CD4-positive, CD25-positive, alpha-beta regulatory T cell (primary cell): ENCODE measurements around the gene DYSF. TPM values are rescaled to one million over a fixed set of nuclear protein-coding genes. Genes with fewer than 3 reads are reported as not detected.

ENCODE experiments used
- ATAC-seq, 2 donors: fragments of 150-1000 bp; cut with Tn5 transposase; one replicate each; pipeline ENCODE4 v1.10.0; 2021; ENCODE audit warnings: low read depth in 2 of 2, moderate number of reproducible peaks in 2 of 2, moderate library complexity in 1 of 2
- DNase-seq, 3 donors: peaks; one replicate each; pipeline versions ENCODE4 v3.0.0 to v3.0.0-alpha.2; 2012 to 2022; ENCODE audit warnings: mixed read lengths in 1 of 3
- H3K27ac ChIP-seq: one replicate; pipeline ENCODE4 v1.7.0; 2013; ENCODE audit warnings: mild to moderate bottlenecking, low read length; ENCODE audit not compliant: insufficient read depth, poor library complexity, severe bottlenecking
- H3K27me3 ChIP-seq: one replicate; pipeline ENCODE4 v1.7.0; 2013; ENCODE audit warnings: low read length; ENCODE audit not compliant: control insufficient read depth, insufficient read depth
- H3K36me3 ChIP-seq: one replicate; pipeline ENCODE4 v1.7.0; 2013; ENCODE audit warnings: mild to moderate bottlenecking, low read length, moderate library complexity; ENCODE audit not compliant: control insufficient read depth, insufficient read depth
- H3K4me1 ChIP-seq: 2 replicates; pipeline ENCODE4 v1.7.0; 2013; ENCODE audit warnings: mild to moderate bottlenecking, low read length; ENCODE audit not compliant: insufficient read depth, control insufficient read depth, poor library complexity, severe bottlenecking
- H3K4me3 ChIP-seq: one replicate; pipeline ENCODE4 v1.7.0; 2013; ENCODE audit warnings: low read depth, mild to moderate bottlenecking, low read length, moderate library complexity
- H3K9me3 ChIP-seq, 2 experiments: 1 replicate in 1 of 2; 2 replicates in 1 of 2; pipeline ENCODE4 v1.7.0; 2013; ENCODE audit warnings: low read length in 2 of 2, mild to moderate bottlenecking in 1 of 2, moderate library complexity in 1 of 2; ENCODE audit not compliant: control insufficient read depth in 2 of 2
- H3K27ac Mint-ChIP-seq, 3 donors: one replicate each; pipeline ENCODE4 v1.8.0; 2020 to 2022; ENCODE audit warnings: mild to moderate bottlenecking in 3 of 3, mixed read lengths in 3 of 3, moderate library complexity in 2 of 3
- H3K27me3 Mint-ChIP-seq: one replicate; pipeline ENCODE4 v1.8.0; 2022; ENCODE audit warnings: mild to moderate bottlenecking, mixed read lengths
- H3K36me3 Mint-ChIP-seq: one replicate; pipeline ENCODE4 v1.8.0; 2020; ENCODE audit warnings: mixed read lengths
- H3K4me1 Mint-ChIP-seq, 4 donors: one replicate each; pipeline ENCODE4 v1.8.0; 2020 to 2022; ENCODE audit warnings: mixed read lengths in 4 of 4, mild to moderate bottlenecking in 1 of 4
- H3K4me3 Mint-ChIP-seq, 4 donors: one replicate each; pipeline ENCODE4 v1.8.0; 2020 to 2022; ENCODE audit warnings: mild to moderate bottlenecking in 4 of 4, mixed read lengths in 4 of 4, moderate library complexity in 3 of 4
- H3K9me3 Mint-ChIP-seq, 7 donors: one replicate each; pipeline ENCODE4 v1.8.0; 2020 to 2022; ENCODE audit warnings: mixed read lengths in 7 of 7, mild to moderate bottlenecking in 3 of 7, moderate library complexity in 2 of 7
- polyA plus RNA-seq, 4 donors: library from polyadenylated mRNA; unstranded; fragments of 300-500 nt; fragmentation: Illumina TruSeq; gene quantifications; one replicate each; pipeline ENCODE4 v1.2.3, GENCODE V29; 2021
- total RNA-seq: library from RNA; stranded (reverse); gene quantifications from one replicate; pipeline ENCODE4 v1.2.3, GENCODE V29; 2022

Gene DYSF
- total and polyA plus RNA-seq, 5 donors from 2014 or later, result 0.10 to 0.13 TPM; not detected in 3

- ATAC-seq (no peak), DNase-seq (no peak)
- H3K4me3 Mint-ChIP-seq, result no peak overlapping the region
Measured at GRCh38 chr2:71499691-71500090, 46.3 kb downstream of the DYSF start.

DNA sequence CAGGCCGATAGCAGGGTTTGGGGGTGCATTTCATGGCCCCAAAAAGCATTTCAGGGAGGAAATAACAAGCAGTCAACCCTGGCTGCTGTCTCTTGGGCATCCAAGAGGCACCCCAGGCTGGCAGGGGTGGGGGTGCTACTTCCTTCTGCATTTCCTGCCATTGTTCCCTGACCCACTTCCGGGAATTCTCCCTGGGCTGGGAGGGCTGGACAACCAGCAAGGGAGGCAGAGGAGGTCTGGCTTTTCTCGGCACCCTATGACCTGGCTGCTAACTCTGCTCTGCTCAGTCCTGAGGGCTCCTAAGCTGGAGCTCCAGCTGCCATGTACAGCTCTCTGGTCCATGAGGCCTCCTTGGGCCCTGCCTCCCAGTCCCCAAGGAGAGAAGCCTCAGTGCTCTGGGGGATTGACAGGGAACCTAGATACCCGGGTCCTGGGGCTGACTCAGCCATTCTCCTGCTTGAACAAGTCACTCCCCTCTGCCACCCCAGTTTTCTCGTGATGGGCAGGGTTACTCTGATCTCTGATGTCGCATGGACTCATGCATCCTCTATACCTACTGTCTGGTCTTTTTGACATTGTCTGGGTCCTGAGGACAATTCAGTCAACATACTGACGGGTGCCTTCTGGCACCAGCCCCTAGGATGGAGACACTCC, 47.2 kb downstream of the DYSF start:
- peak overlapping the region in 1 of 3 donors; percentile 62 for H3K27ac Mint-ChIP-seq
- Histone ChIP-seq H3K4me3 (no peak overlapping the region), H3K4me1 (no peaks in the 10 kb centered on the region), H3K36me3 (no peaks in the 10 kb centered on the region), H3K9me3 (no peaks in the 10 kb centered on the region), H3K27me3 (no peaks in the 10 kb centered on the region), H3K27ac (no peak overlapping the region)
- DNase-seq, result no peak
- H3K4me3 Mint-ChIP-seq, result no peak overlapping the region
- H3K4me1 Mint-ChIP-seq, result no peaks in the 10 kb centered on the region
- no peaks in the 10 kb centered on the region for H3K36me3 Mint-ChIP-seq
- ATAC-seq, result no peak
- H3K27me3 Mint-ChIP-seq, result peaks cover 1% of the 10 kb centered on the region
- H3K9me3 Mint-ChIP-seq, result no peaks in the 10 kb centered on the region

More at GRCh38 chr2:71499691-71500090, 46.3 kb downstream of the DYSF start:
- Mint-ChIP-seq H3K4me1 (no peaks in the 10 kb centered on the region), H3K27me3 (peaks cover 5% of the 10 kb centered on the region), H3K9me3 (no peaks in the 10 kb centered on the region), H3K27ac (no peak overlapping the region), H3K36me3 (no peaks in the 10 kb centered on the region)
- no peaks in the 10 kb centered on the region for H3K4me1 ChIP-seq
- H3K36me3 ChIP-seq, result no peaks in the 10 kb centered on the region
- no peaks in the 10 kb centered on the region for H3K9me3 ChIP-seq
- H3K27ac ChIP-seq, result no peak overlapping the region
- H3K4me3 ChIP-seq, result no peak overlapping the region
- no peaks in the 10 kb centered on the region for H3K27me3 ChIP-seq

DNA sequence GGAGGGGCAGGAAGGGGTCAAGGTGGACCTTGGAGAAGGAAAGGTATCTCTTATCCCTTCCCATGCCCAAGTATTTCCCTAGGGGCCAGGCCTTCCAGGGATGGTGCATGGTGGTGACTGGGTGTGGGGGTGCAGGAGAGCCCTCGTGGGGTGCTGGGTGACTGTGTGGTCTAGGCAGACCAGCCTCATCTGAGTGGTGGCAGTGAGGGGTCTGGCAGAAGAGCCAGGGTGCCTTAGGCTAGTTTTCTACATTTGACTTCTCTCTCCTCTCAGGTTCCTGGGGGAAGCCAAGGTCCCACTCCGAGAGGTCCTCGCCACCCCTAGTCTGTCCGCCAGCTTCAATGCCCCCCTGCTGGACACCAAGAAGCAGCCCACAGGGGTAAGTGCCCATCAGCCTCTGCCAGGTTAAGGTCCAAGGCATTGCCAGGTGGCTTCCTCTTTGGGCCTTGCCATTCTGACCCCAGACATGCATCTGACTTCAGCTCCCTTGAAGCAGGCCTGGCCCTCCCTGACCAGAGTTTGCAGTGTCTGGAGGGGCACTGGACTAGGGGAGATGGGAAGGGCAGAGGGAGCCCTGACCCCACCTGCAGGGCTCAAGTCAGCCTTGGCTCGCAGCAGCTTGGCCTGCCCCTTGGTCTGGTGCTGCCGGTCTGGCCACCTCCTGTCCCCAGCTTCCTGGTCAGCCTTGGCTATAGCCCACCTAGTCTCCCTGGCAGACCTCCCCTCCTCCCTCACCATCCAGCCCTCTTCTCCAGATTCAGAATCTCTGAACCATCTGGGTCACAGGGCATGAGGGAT, 49.8 kb downstream of the DYSF start:
- no peak overlapping the region for H3K27ac ChIP-seq
- no peak for ATAC-seq

DNA sequence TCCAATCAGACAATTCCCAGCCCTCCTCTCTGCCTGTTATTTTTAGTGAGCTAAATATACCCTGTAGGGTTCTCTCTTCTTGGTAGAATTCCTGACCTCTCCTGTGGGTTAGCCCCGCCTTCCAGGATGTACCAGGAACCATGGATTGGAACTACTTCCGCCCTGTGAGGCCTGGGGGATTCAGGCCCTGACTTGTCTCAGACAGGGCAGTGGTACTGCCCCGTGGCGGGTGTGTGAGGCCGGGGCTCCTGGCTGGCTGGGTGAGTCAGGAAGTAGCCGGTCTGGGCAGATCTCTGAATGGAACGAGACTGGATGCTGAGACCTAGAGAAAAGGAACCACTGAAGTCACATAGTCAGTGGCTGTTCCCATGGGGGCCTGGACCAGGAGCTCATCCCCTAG, 50.5 kb downstream of the DYSF start:
- no peaks in the 10 kb centered on the region for H3K36me3 Mint-ChIP-seq
- no peaks in the 10 kb centered on the region for H3K4me1 Mint-ChIP-seq
- no peak overlapping the region for H3K27ac ChIP-seq
- no peak overlapping the region for H3K4me3 Mint-ChIP-seq
- H3K9me3 Mint-ChIP-seq, result no peaks in the 10 kb centered on the region
- no peaks in the 10 kb centered on the region for H3K4me1 ChIP-seq
- H3K4me3 ChIP-seq, result no peak overlapping the region
- H3K9me3 ChIP-seq, result no peaks in the 10 kb centered on the region
- no peak overlapping the region for H3K27ac Mint-ChIP-seq
- ATAC-seq (no peak), DNase-seq (no peak)
- peaks cover 5% of the 10 kb centered on the region for H3K27me3 Mint-ChIP-seq
- H3K36me3 ChIP-seq, result no peaks in the 10 kb centered on the region
- no peaks in the 10 kb centered on the region for H3K27me3 ChIP-seq

More for the DNA sequence above, 49.8 kb downstream of the DYSF start:
- H3K4me3 Mint-ChIP-seq, result no peak overlapping the region
- H3K4me1 ChIP-seq, result no peaks in the 10 kb centered on the region
- no peaks in the 10 kb centered on the region for H3K4me1 Mint-ChIP-seq
- H3K4me3 ChIP-seq, result no peak overlapping the region
- H3K27ac Mint-ChIP-seq, result no peak overlapping the region
- no peak for DNase-seq
- H3K9me3 ChIP-seq, result no peaks in the 10 kb centered on the region
- H3K36me3 Mint-ChIP-seq, result no peaks in the 10 kb centered on the region
- peaks cover 5% of the 10 kb centered on the region for H3K27me3 Mint-ChIP-seq
- no peaks in the 10 kb centered on the region for H3K36me3 ChIP-seq
- no peaks in the 10 kb centered on the region for H3K9me3 Mint-ChIP-seq
- no peaks in the 10 kb centered on the region for H3K27me3 ChIP-seq

- Histone ChIP-seq H3K27ac (no peak overlapping the region), H3K4me1 (no peaks in the 10 kb centered on the region), H3K36me3 (no peaks in the 10 kb centered on the region), H3K4me3 (no peak overlapping the region), H3K9me3 (no peaks in the 10 kb centered on the region), H3K27me3 (no peaks in the 10 kb centered on the region)
- Mint-ChIP-seq H3K4me1 (no peaks in the 10 kb centered on the region), H3K27ac (no peak overlapping the region), H3K4me3 (no peak overlapping the region), H3K27me3 (peaks cover 5% of the 10 kb centered on the region), H3K9me3 (no peaks in the 10 kb centered on the region), H3K36me3 (no peaks in the 10 kb centered on the region)
- ATAC-seq, result no peak
- no peak for DNase-seq
Measured at GRCh38 chr2:71504611-71505010, 51.2 kb downstream of the DYSF start.

GRCh38 chr2:71505086-71505769, 51.9 kb downstream of the DYSF start:
- Histone ChIP-seq H3K9me3 (no peaks in the 10 kb centered on the region), H3K4me1 (no peaks in the 10 kb centered on the region), H3K27me3 (no peaks in the 10 kb centered on the region), H3K27ac (no peak overlapping the region), H3K36me3 (no peaks in the 10 kb centered on the region), H3K4me3 (no peak overlapping the region)
- Mint-ChIP-seq H3K27me3 (peaks cover 5% of the 10 kb centered on the region), H3K36me3 (no peaks in the 10 kb centered on the region), H3K9me3 (no peaks in the 10 kb centered on the region), H3K4me1 (peaks cover 0 to 3% (median 1%) of the 10 kb centered on the region in 4 donors), H3K27ac (peak overlapping the region in 1 of 3 donors; percentile 81), H3K4me3 (no peak overlapping the region)
- DNase-seq (no peak), ATAC-seq (no peak)

- Mint-ChIP-seq H3K9me3 (no peaks in the 10 kb centered on the region), H3K36me3 (no peaks in the 10 kb centered on the region), H3K27ac (peak overlapping the region in 1 of 3 donors; percentile 81), H3K4me3 (no peak overlapping the region), H3K27me3 (peaks cover 5% of the 10 kb centered on the region), H3K4me1 (peaks cover 0 to 3% (median 1%) of the 10 kb centered on the region in 4 donors)
- no peaks in the 10 kb centered on the region for H3K9me3 ChIP-seq
- H3K36me3 ChIP-seq, result no peaks in the 10 kb centered on the region
- H3K4me1 ChIP-seq, result no peaks in the 10 kb centered on the region
- no peak overlapping the region for H3K27ac ChIP-seq
- ATAC-seq (no peak), DNase-seq (no peak)
- H3K27me3 ChIP-seq, result no peaks in the 10 kb centered on the region
- H3K4me3 ChIP-seq, result no peak overlapping the region
Measured at GRCh38 chr2:71505770-71506140, 52.4 kb downstream of the DYSF start.
